ENCODE data around the gene TRAPPC12.

DNA sequence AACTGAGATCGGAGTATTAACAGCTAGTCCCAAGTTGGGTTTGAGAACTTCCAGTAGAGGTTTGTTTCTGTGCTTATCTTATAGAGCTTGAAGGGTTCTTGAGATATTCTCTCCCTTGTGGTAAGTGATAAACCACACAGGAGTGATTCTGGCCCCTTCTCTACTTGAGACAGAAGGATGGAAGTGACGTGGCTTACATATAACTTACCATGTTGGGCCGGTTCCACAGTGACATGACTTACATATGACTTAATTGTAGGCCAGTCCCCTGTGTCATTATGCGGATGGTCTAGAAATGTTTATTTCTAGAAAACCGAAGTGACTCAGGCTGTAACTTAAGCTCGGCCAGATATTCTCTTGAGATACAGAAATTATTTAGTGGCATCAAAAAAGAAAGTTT lies 62.7 kb downstream of the TRAPPC12 start:
- TF ChIP-seq POLR2AphosphoS5 (IDR thresholded peaks at IDR 0.05) (no peak), EP300 (IDR thresholded peaks at IDR 0.05) (no peak)
- TF ChIP-seq, protein P1, sequence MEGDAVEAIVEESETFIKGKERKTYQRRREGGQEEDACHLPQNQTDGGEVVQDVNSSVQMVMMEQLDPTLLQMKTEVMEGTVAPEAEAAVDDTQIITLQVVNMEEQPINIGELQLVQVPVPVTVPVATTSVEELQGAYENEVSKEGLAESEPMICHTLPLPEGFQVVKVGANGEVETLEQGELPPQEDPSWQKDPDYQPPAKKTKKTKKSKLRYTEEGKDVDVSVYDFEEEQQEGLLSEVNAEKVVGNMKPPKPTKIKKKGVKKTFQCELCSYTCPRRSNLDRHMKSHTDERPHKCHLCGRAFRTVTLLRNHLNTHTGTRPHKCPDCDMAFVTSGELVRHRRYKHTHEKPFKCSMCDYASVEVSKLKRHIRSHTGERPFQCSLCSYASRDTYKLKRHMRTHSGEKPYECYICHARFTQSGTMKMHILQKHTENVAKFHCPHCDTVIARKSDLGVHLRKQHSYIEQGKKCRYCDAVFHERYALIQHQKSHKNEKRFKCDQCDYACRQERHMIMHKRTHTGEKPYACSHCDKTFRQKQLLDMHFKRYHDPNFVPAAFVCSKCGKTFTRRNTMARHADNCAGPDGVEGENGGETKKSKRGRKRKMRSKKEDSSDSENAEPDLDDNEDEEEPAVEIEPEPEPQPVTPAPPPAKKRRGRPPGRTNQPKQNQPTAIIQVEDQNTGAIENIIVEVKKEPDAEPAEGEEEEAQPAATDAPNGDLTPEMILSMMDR (IDR thresholded peaks at IDR 0.05) = no peak

Data from gastroesophageal sphincter (tissue), 3 donors.